H1 (cell line): ENCODE data around the gene ADCY5. TPM values are rescaled to one million over a fixed set of nuclear protein-coding genes. Genes with fewer than 3 reads are reported as not detected.

Source experiments
- CTCF ChIA-PET: fragments of 300-600 bp; sonication (Branson Sonifier 250); formaldehyde crosslinking; loops from one replicate; lab custom pipeline; 2021; ENCODE audit not compliant: partially characterized antibody; lab: Charles Lee
- POLR2A ChIA-PET: fragments of 300-600 bp; sonication (Branson Sonifier 250); formaldehyde crosslinking; loops from one replicate; lab custom pipeline; 2021; ENCODE audit warnings: inconsistent platforms; ENCODE audit not compliant: partially characterized antibody; lab: Charles Lee
- DNase-seq, 2 experiments: peaks; one replicate each; pipeline versions ENCODE4 v3.0.0 to v3.0.0-alpha.2; 2010 to 2022; ENCODE audit warnings: low spot score in 2 of 2, low read depth in 1 of 2, mixed read lengths in 1 of 2
- FAIRE-seq: peaks from 2 replicates; lab custom pipeline; 2011; peaks lifted over from hg19 to GRCh38; lab: Jason Lieb, UNC
- H2AFZ ChIP-seq: 2 replicates; pipeline ENCODE4 v1.8.1; 2012; ENCODE audit warnings: low read length, inconsistent platforms
- H2AK5ac ChIP-seq: 2 replicates; pipeline ENCODE4 v1.6.1; 2013; ENCODE audit warnings: low read depth, low read length
- H2BK120ac ChIP-seq: replicated peaks from 2 replicates; pipeline ENCODE3; 2013; ENCODE audit warnings: low read depth, low read length, inconsistent platforms
- H2BK12ac ChIP-seq: 2 replicates; pipeline ENCODE4 v1.6.1; 2013; ENCODE audit warnings: low read depth, low read length
- H2BK15ac ChIP-seq: 2 replicates; pipeline ENCODE4 v1.6.1; 2013; ENCODE audit warnings: low read length
- H2BK20ac ChIP-seq: 2 replicates; pipeline ENCODE4 v1.6.1; 2013; ENCODE audit warnings: low read length
- H2BK5ac ChIP-seq: 2 replicates; pipeline ENCODE4 v1.6.1; 2013; ENCODE audit warnings: low read depth, low read length
- H3K14ac ChIP-seq: 2 replicates; pipeline ENCODE4 v1.6.1; 2013; ENCODE audit warnings: inconsistent platforms; ENCODE audit not compliant: insufficient read length
- H3K18ac ChIP-seq: 2 replicates; pipeline ENCODE4 v1.6.1; 2013; ENCODE audit warnings: low read length; ENCODE audit errors: extremely low read depth
- H3K23ac ChIP-seq: 2 replicates; pipeline ENCODE4 v1.6.1; 2013; ENCODE audit warnings: inconsistent platforms; ENCODE audit not compliant: insufficient read length
- H3K23me2 ChIP-seq: 2 replicates; pipeline ENCODE4 v1.6.1; 2013; ENCODE audit warnings: low read depth, low read length
- H3K27ac ChIP-seq: 2 replicates; pipeline ENCODE4 v1.6.1; 2011; ENCODE audit warnings: low read depth, low read length, inconsistent platforms
- H3K27me3 ChIP-seq, 4 experiments: replicated peaks in 1 of 4; 1 replicate in 1 of 4; 2 replicates in 3 of 4; pipeline versions ENCODE4 v1.6.1 to v1.8.1; 2011 to 2013; ENCODE audit warnings: low read length in 3 of 4, mild to moderate bottlenecking in 3 of 4, inconsistent platforms in 2 of 4, mixed read lengths in 2 of 4, moderate library complexity in 1 of 4; ENCODE audit not compliant: control insufficient read depth in 3 of 4, insufficient read depth in 3 of 4; ENCODE audit errors: extremely low read depth in 1 of 4
- H3K36me3 ChIP-seq, 4 experiments: 2 replicates each; pipeline versions ENCODE4 v1.6.1 to v1.8.1; 2011 to 2013; ENCODE audit warnings: mild to moderate bottlenecking in 4 of 4, low read length in 3 of 4, moderate library complexity in 2 of 4, control low read depth in 1 of 4, inconsistent platforms in 1 of 4; ENCODE audit not compliant: insufficient read depth in 4 of 4, control insufficient read depth in 2 of 4
- H3K4ac ChIP-seq: replicated peaks from 2 replicates; pipeline ENCODE3; 2013; ENCODE audit warnings: low read length, low read depth, mixed read lengths, inconsistent platforms; ENCODE audit not compliant: insufficient read length
- H3K4me1 ChIP-seq, 4 experiments: replicated peaks in 1 of 4; 1 replicate in 1 of 4; 2 replicates in 3 of 4; pipeline versions ENCODE4 v1.6.1 to v1.8.1; 2011 to 2013; ENCODE audit warnings: low read length in 3 of 4, inconsistent platforms in 2 of 4, mixed read lengths in 1 of 4; ENCODE audit not compliant: insufficient read depth in 4 of 4, control insufficient read depth in 3 of 4
- H3K4me2 ChIP-seq, 2 experiments: 2 replicates each; pipeline versions ENCODE4 v1.6.1 to v1.8.1; 2011 to 2013; ENCODE audit warnings: low read depth in 2 of 2, low read length in 2 of 2, control low read depth in 1 of 2, inconsistent platforms in 1 of 2, mild to moderate bottlenecking in 1 of 2; ENCODE audit not compliant: insufficient read depth in 1 of 2
- H3K4me3 ChIP-seq, 4 experiments: fragments of 200-600, 300-600 bp in 1 of 4; sonication (generic), shearing (Covaris generic), sonication (Bioruptor Twin) in 1 of 4; 2 replicates each; pipeline versions ENCODE4 v1.5.1 to v1.8.1; 2011 to 2016; ENCODE audit warnings: low read length in 4 of 4, low read depth in 3 of 4, control low read depth in 2 of 4, inconsistent platforms in 2 of 4, mild to moderate bottlenecking in 2 of 4, mixed read lengths in 1 of 4, moderate library complexity in 1 of 4; ENCODE audit not compliant: insufficient read depth in 2 of 4; ENCODE audit errors: extremely low read depth in 1 of 4
- H3K56ac ChIP-seq: replicated peaks from 2 replicates; pipeline ENCODE3; 2013; ENCODE audit warnings: low read depth, mild to moderate bottlenecking, mixed read lengths, low read length, inconsistent platforms; ENCODE audit not compliant: insufficient read length
- H3K79me1 ChIP-seq: 2 replicates; pipeline ENCODE4 v1.6.1; 2013; ENCODE audit warnings: low read depth, low read length, control low read depth
- H3K79me2 ChIP-seq, 2 experiments: 2 replicates each; pipeline versions ENCODE4 v1.6.1 to v1.8.1; 2012 to 2013; ENCODE audit warnings: low read length in 2 of 2, mild to moderate bottlenecking in 2 of 2, inconsistent platforms in 1 of 2; ENCODE audit not compliant: insufficient read depth in 2 of 2, control insufficient read depth in 1 of 2
- H3K9ac ChIP-seq, 4 experiments: replicated peaks in 1 of 4; 1 replicate in 1 of 4; 2 replicates in 3 of 4; pipeline versions ENCODE4 v1.6.1 to v1.8.1; 2011 to 2013; ENCODE audit warnings: low read depth in 3 of 4, low read length in 3 of 4, control low read depth in 2 of 4, mild to moderate bottlenecking in 2 of 4, moderate library complexity in 2 of 4, inconsistent platforms in 1 of 4; ENCODE audit errors: extremely low read depth in 1 of 4
- H3K9me3 ChIP-seq, 2 experiments: 2 replicates each; pipeline versions ENCODE4 v1.6.1 to v1.8.1; 2012 to 2013; ENCODE audit warnings: mild to moderate bottlenecking in 2 of 2, moderate library complexity in 2 of 2, control low read depth in 1 of 2, inconsistent platforms in 1 of 2, low read depth in 1 of 2, low read length in 1 of 2, mixed read lengths in 1 of 2; ENCODE audit not compliant: insufficient read depth in 2 of 2
- H4K20me1 ChIP-seq, 2 experiments: replicated peaks in 1 of 2; 2 replicates each; pipeline versions ENCODE3 to v1.8.1; 2011 to 2013; ENCODE audit warnings: inconsistent platforms in 2 of 2, low read length in 2 of 2, mild to moderate bottlenecking in 1 of 2; ENCODE audit not compliant: insufficient read depth in 2 of 2, control insufficient read depth in 1 of 2
- H4K5ac ChIP-seq: 2 replicates; pipeline ENCODE4 v1.6.1; 2013; ENCODE audit warnings: low read length, low read depth, mixed read lengths, inconsistent platforms; ENCODE audit not compliant: insufficient read length
- H4K8ac ChIP-seq: 2 replicates; pipeline ENCODE4 v1.8.0; 2013; ENCODE audit warnings: mild to moderate bottlenecking, moderate library complexity, low read length, inconsistent platforms; ENCODE audit not compliant: insufficient read depth; ENCODE audit errors: extremely low read depth
- H4K91ac ChIP-seq: replicated peaks from 2 replicates; pipeline ENCODE3; 2013; ENCODE audit warnings: low read length, mixed read lengths, inconsistent platforms; ENCODE audit not compliant: insufficient read length
- BCL11A ChIP-seq, 2 experiments: IDR thresholded peaks; one replicate each; pipeline ENCODE4 v1.6.1; 2011; ENCODE audit warnings: low read depth in 2 of 2, low read length in 2 of 2, mild to moderate bottlenecking in 2 of 2
- BRCA1 ChIP-seq: IDR thresholded peaks from 2 replicates; pipeline ENCODE4 v1.6.1; 2012; ENCODE audit warnings: low read depth, low read length, improper control_type of control experiment
- CTCF ChIP-seq, 3 experiments: IDR thresholded peaks; 1 replicate in 2 of 3; 2 replicates in 1 of 3; pipeline versions ENCODE4 v1.5.1 to v1.6.1; 2011; ENCODE audit warnings: low read length in 3 of 3, mild to moderate bottlenecking in 3 of 3, inconsistent platforms in 2 of 3, low read depth in 1 of 3, moderate library complexity in 1 of 3; ENCODE audit not compliant: insufficient read depth in 1 of 3; ENCODE audit errors: control extremely low read depth in 1 of 3
- KDM1A ChIP-seq: fragments of 200-600, 300-600 bp; sonication (generic); IDR thresholded peaks from 2 replicates; pipeline ENCODE4 v1.7.1; 2016; ENCODE audit warnings: mild to moderate bottlenecking, low read length, borderline replicate concordance
- RNF2 ChIP-seq: fragments of 200-900, 300-1000 bp; sonication (generic); IDR thresholded peaks from 2 replicates; pipeline ENCODE4 v1.7.1; 2016; ENCODE audit warnings: borderline replicate concordance, low read depth, mild to moderate bottlenecking, antibody characterized with exemption, low read length; ENCODE audit not compliant: poor library complexity, severe bottlenecking; ENCODE audit errors: missing control alignments
- SRF ChIP-seq: IDR thresholded peaks from 2 replicates; pipeline ENCODE4 v1.6.1; 2011; ENCODE audit warnings: mild to moderate bottlenecking, low read depth, low read length, moderate library complexity
- WGBS, 2 experiments: shearing (Covaris generic) in 1 of 2; methylation state at CpG; one replicate each; pipeline versions ENCODE4 v1.1.6 to v1.1.7; 2013 to 2015; ENCODE audit warnings: low lambda C conversion rate in 2 of 2, mixed read lengths in 2 of 2, inconsistent platforms in 1 of 2, low coverage in 1 of 2, missing lambda C conversion rate in 1 of 2; ENCODE audit not compliant: insufficient replicate concordance in 2 of 2, insufficient coverage in 1 of 2, insufficient read length in 1 of 2; ENCODE audit errors: extremely low coverage in 1 of 2, missing lambda C conversion rate in 1 of 2; 5-methylcytosine and 5-hydroxymethylcytosine counted together
- polyA plus RNA-seq, 7 experiments: library from polyadenylated mRNA; depleted of rRNA in 3 of 7; stranded (reverse) in 5 of 7; unstranded in 2 of 7; fragments of >200 nt in 5 of 7; fragments of 200-250 nt in 2 of 7; gene quantifications; 1 replicate in 5 of 7; 2 replicates in 1 of 7; 4 replicates in 1 of 7; pipeline versions ENCODE4 v1.2.1 to v1.2.3, GENCODE V29; 2011 to 2013; ENCODE audit warnings: missing spikeins in 2 of 7, mixed read lengths in 2 of 7
- total RNA-seq: library from RNA; stranded (reverse); fragmentation: NEBNext Ultra II Directional; extraction: Animal tissue kit (Norgen Biotek cat#: 25700); gene quantifications from 2 replicates; pipeline ENCODE4 v1.2.1, GENCODE V29; 2021

ADCY5 gene
- total and polyA plus RNA-seq, 2 of the 8 experiments (the other 6 are each of a cell fraction or from before 2014, with no cell fraction given), result 18.9 to 40.8 TPM

GRCh38 chr3:123392368-123392767 is 56.5 kb downstream of the ADCY5 start:
- FAIRE-seq (no peak), DNase-seq (no peak)
- H3K36me3 ChIP-seq, result no peaks in the 10 kb centered on the region
- no peak overlapping the region for H3K9ac ChIP-seq
- WGBS, 2 experiments, result 98% methylated on average over 5 of the region's 5 CpGs; no CpG with 5 or more reads in 1 of the 2 experiments
- H3K14ac ChIP-seq, result no peak overlapping the region
- no peak overlapping the region for H2BK12ac ChIP-seq
- no peak overlapping the region; the same call in 1 of the 2 replicates for H4K8ac ChIP-seq
- H3K79me1 ChIP-seq, result no peaks in the 10 kb centered on the region
- H3K23ac ChIP-seq, result no peak overlapping the region
- H3K27ac ChIP-seq, result no peak overlapping the region
- H3K4me3 ChIP-seq, result no peak overlapping the region
- no peak overlapping the region for H2BK120ac ChIP-seq
- no peaks in the 10 kb centered on the region for H4K20me1 ChIP-seq
- TF ChIP-seq CTCF (IDR thresholded peaks at IDR 0.05; ENCODE audit: control extremely low read depth in 1 of 3, insufficient read depth in 1 of 3, low read depth in 1 of 3, low read length in 3 of 3) (no peak), RNF2 (no peak), BCL11A (IDR thresholded peaks at IDR 0.05; ENCODE audit: low read depth in 2 of 2, low read length in 2 of 2) (no peak), SRF (no peak), KDM1A (no peak), BRCA1 (no peak)
- H4K5ac ChIP-seq, result no peak overlapping the region
- H3K4ac ChIP-seq, result no peak overlapping the region
- H2AK5ac ChIP-seq, result no peak overlapping the region
- no peaks in the 10 kb centered on the region for H3K79me2 ChIP-seq
- no peak overlapping the region for H3K18ac ChIP-seq
- no peak overlapping the region for H3K4me2 ChIP-seq
- ChIA-PET POLR2A (no interaction called here), CTCF (interaction anchor here (0.7 to 11.1 kb wide), 3 partner anchors 17 to 57 kb away, joined by 3 to 63 read pairs (median 4); partner anchors contain the start of gene ADCY5)
- H2BK15ac ChIP-seq, result no peak overlapping the region
- H3K4me1 ChIP-seq, result no peaks in the 10 kb centered on the region; a peak in 1 of 7 replicates
- no peak overlapping the region for H3K56ac ChIP-seq
- no peaks in the 10 kb centered on the region for H3K9me3 ChIP-seq
- H4K91ac ChIP-seq, result no peak overlapping the region
- no peaks in the 10 kb centered on the region for H3K23me2 ChIP-seq
- H2BK5ac ChIP-seq, result no peak overlapping the region
- no peak overlapping the region for H2BK20ac ChIP-seq
- no peak overlapping the region for H2AFZ ChIP-seq
- H3K27me3 ChIP-seq, result no peaks in the 10 kb centered on the region
